ENCODE measurements around the gene GINM1. TPM values are rescaled to one million over a fixed set of nuclear protein-coding genes. Genes with fewer than 3 reads are reported as not detected.

The GINM1 gene
- polyA plus RNA-seq, 1 of the 3 experiments (the other 2 are of a cell fraction): 24.4 TPM

DNA sequence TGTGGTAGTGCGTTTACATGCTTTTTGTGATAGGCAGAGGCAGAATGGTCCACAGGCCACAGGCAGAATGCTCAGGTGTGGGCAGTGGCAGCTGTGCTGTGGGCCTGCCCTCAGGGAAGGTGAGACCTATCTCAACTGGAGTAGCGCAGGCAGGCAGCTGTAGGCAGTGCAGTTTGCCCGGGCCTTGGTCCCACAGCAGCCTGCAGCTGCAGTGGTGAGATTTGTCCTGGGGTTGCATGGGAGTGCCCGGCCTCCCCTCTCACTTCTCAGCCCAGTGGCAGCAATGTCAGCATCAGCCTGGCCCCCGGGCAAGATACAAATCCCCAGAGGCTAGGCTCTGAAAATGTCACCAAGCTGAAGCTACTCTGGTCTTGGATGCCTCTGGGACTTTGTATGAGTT, 14.3 kb upstream of the GINM1 start (continued):
- TF ChIP-seq, protein P1, sequence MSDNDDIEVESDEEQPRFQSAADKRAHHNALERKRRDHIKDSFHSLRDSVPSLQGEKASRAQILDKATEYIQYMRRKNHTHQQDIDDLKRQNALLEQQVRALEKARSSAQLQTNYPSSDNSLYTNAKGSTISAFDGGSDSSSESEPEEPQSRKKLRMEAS (IDR thresholded peaks at IDR 0.05; ENCODE audit: low read depth): no peak
- TF ChIP-seq TAF1 (IDR thresholded peaks at IDR 0.05; ENCODE audit: borderline replicate concordance, low read depth, low read length) (no peak), RCOR1 (IDR thresholded peaks at IDR 0.05; ENCODE audit: low read length) (no peak), YY1 (IDR thresholded peaks at IDR 0.05; ENCODE audit: low read depth) (no peak), IRF3 (IDR thresholded peaks at IDR 0.05; ENCODE audit: low read depth, low read length) (no peak), TCF12 (IDR thresholded peaks at IDR 0.05) (no peak), MEF2A (IDR thresholded peaks at IDR 0.05; ENCODE audit: borderline replicate concordance, low read depth) (no peak), FOXM1 (IDR thresholded peaks at IDR 0.05; ENCODE audit: low read depth) (no peak), CHD2 (IDR thresholded peaks at IDR 0.05; ENCODE audit: low read length, partially characterized antibody) (no peak), SMC3 (IDR thresholded peaks at IDR 0.05; ENCODE audit: low read depth, low read length) (no peak)

DNA sequence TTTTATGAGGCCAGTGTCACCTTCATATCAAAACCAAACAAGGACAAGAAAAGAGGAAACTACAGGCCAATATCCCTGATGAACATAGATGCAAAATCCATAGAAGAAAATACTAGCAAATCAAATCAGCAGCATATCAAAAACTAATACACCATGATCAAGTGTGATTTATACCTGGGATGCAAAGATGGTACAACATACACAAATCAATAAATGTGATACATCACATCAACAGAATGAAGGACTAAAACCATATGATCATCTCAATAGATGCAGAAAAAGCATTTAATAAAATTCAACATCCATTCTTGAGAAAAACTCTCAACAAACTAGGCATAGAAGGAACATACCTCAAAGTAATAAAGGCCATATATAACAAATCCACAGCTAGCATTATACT, 8.1 kb upstream of the GINM1 start:
- CTCF ChIA-PET: interaction anchor here (1.0 kb wide), 1 partner anchor 12 kb away, joined by 3 read pairs; the partner anchor contains the start of gene PPIL4

More for the DNA sequence above, 8.1 kb upstream of the GINM1 start:
- POLR2A ChIA-PET: no interaction called here
- Histone ChIP-seq H3K36me3 (replicated peaks in 1 of 2; ENCODE audit: control insufficient read depth in 1 of 2, insufficient read depth in 2 of 2, low read length in 1 of 2) (no peaks in the 10 kb centered on the region), H3K4me3 (ENCODE audit: low read depth in 2 of 2, low read length in 1 of 2) (no peak overlapping the region), H2AFZ (ENCODE audit: low read depth) (no peak overlapping the region), H3K27ac (ENCODE audit: low read depth in 2 of 2, low read length in 1 of 2) (no peak overlapping the region), H3K79me2 (ENCODE audit: insufficient read depth) (no peaks in the 10 kb centered on the region), H3K4me2 (no peak overlapping the region), H3K27me3 (ENCODE audit: insufficient read depth) (no peaks in the 10 kb centered on the region), H3K9ac (no peak overlapping the region), H3K9me2 (no peaks in the 10 kb centered on the region), H3K9me3 (no peaks in the 10 kb centered on the region), H3K4me1 (ENCODE audit: control insufficient read depth in 1 of 2, insufficient read depth in 2 of 2, low read depth in 1 of 2, low read length in 1 of 2) (no peaks in the 10 kb centered on the region), H3F3A (replicated peaks; ENCODE audit: insufficient read depth) (peaks cover 18% of the 10 kb centered on the region), H4K20me1 (ENCODE audit: insufficient read depth) (no peaks in the 10 kb centered on the region)
- TF ChIP-seq EP300 (IDR thresholded peaks at IDR 0.05; ENCODE audit: borderline replicate concordance in 1 of 2, low read depth in 1 of 2, low read length in 1 of 2) (no peak), TCF12 (IDR thresholded peaks at IDR 0.05) (no peak), RCOR1 (IDR thresholded peaks at IDR 0.05; ENCODE audit: low read length) (no peak), CHD2 (IDR thresholded peaks at IDR 0.05; ENCODE audit: low read length, partially characterized antibody) (no peak), MXI1 (IDR thresholded peaks at IDR 0.05; ENCODE audit: low read depth, low read length) (no peak), FOXM1 (IDR thresholded peaks at IDR 0.05; ENCODE audit: low read depth) (no peak)
- TF ChIP-seq, protein P2, sequence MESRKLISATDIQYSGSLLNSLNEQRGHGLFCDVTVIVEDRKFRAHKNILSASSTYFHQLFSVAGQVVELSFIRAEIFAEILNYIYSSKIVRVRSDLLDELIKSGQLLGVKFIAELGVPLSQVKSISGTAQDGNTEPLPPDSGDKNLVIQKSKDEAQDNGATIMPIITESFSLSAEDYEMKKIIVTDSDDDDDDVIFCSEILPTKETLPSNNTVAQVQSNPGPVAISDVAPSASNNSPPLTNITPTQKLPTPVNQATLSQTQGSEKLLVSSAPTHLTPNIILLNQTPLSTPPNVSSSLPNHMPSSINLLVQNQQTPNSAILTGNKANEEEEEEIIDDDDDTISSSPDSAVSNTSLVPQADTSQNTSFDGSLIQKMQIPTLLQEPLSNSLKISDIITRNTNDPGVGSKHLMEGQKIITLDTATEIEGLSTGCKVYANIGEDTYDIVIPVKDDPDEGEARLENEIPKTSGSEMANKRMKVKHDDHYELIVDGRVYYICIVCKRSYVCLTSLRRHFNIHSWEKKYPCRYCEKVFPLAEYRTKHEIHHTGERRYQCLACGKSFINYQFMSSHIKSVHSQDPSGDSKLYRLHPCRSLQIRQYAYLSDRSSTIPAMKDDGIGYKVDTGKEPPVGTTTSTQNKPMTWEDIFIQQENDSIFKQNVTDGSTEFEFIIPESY (IDR thresholded peaks at IDR 0.05; ENCODE audit: borderline replicate concordance, low read depth): no peak
- DNase-seq: no peak

All from SK-N-SH (cell line).